Liver (tissue), 9 donors: Measurements from ENCODE around the gene CSNK1G1. TPM values are rescaled to one million over a fixed set of nuclear protein-coding genes. Genes with fewer than 3 reads are reported as not detected.

Experiments
- DNase-seq: peaks from one replicate; pipeline ENCODE4 v3.0.0-alpha.2; 2017; ENCODE audit warnings: low spot score
- H3K27ac ChIP-seq, 2 donors: one replicate each; pipeline ENCODE4 v1.7.0; 2013; ENCODE audit warnings: inconsistent platforms in 2 of 2, low read length in 2 of 2, control low read depth in 1 of 2, low read depth in 1 of 2, mild to moderate bottlenecking in 1 of 2
- H3K27me3 ChIP-seq, 4 donors: one replicate each; pipeline versions ENCODE4 v1.6.1 to v1.7.0; 2013; ENCODE audit warnings: low read length in 3 of 4, inconsistent platforms in 1 of 4, mild to moderate bottlenecking in 1 of 4, moderate library complexity in 1 of 4; ENCODE audit not compliant: control insufficient read depth in 4 of 4, insufficient read depth in 4 of 4
- H3K36me3 ChIP-seq, 4 donors: one replicate each; pipeline versions ENCODE4 v1.6.1 to v1.7.0; 2013; ENCODE audit warnings: low read length in 3 of 4, mild to moderate bottlenecking in 3 of 4, low read depth in 1 of 4, moderate library complexity in 1 of 4; ENCODE audit not compliant: control insufficient read depth in 4 of 4, insufficient read depth in 3 of 4
- H3K4me1 ChIP-seq, 4 donors: one replicate each; pipeline versions ENCODE4 v1.6.1 to v1.7.0; 2013; ENCODE audit warnings: low read length in 3 of 4, mild to moderate bottlenecking in 3 of 4, moderate library complexity in 1 of 4; ENCODE audit not compliant: control insufficient read depth in 4 of 4, insufficient read depth in 4 of 4
- H3K4me3 ChIP-seq, 3 donors: one replicate each; pipeline versions ENCODE4 v1.6.1 to v1.7.0; 2013; ENCODE audit warnings: low read length in 3 of 3, control low read depth in 1 of 3, low read depth in 1 of 3, mild to moderate bottlenecking in 1 of 3
- H3K9ac ChIP-seq, 2 donors: one replicate each; pipeline ENCODE4 v1.7.0; 2013; ENCODE audit warnings: low read length in 2 of 2, mild to moderate bottlenecking in 2 of 2, moderate library complexity in 2 of 2, control low read depth in 1 of 2, low read depth in 1 of 2
- H3K9me3 ChIP-seq, 4 donors: one replicate each; pipeline versions ENCODE4 v1.6.1 to v1.7.0; 2013; ENCODE audit warnings: low read length in 3 of 4; ENCODE audit not compliant: control insufficient read depth in 4 of 4
- ATF3 ChIP-seq: IDR thresholded peaks from 2 replicates; pipeline ENCODE4 v1.6.1; 2016; ENCODE audit warnings: antibody characterized with exemption
- CTCF ChIP-seq: fragments of 150-350 bp; IDR thresholded peaks from 2 replicates; pipeline ENCODE4 v1.5.1; 2017; ENCODE audit warnings: improper control_type of control experiment, low read depth, low read length; ENCODE audit not compliant: missing input control
- EGR1 ChIP-seq, 2 donors: IDR thresholded peaks; 2 replicates each; pipeline ENCODE4 v1.6.1; 2016 to 2018; ENCODE audit warnings: antibody characterized with exemption in 2 of 2, low read depth in 2 of 2
- FOXA1 ChIP-seq: IDR thresholded peaks from 2 replicates; pipeline ENCODE4 v1.6.1; 2016; ENCODE audit warnings: antibody characterized with exemption
- FOXA2 ChIP-seq: IDR thresholded peaks from 2 replicates; pipeline ENCODE4 v1.6.1; 2016; ENCODE audit warnings: antibody characterized with exemption
- GABPA ChIP-seq, 2 donors: IDR thresholded peaks in 1 of 2; conservative IDR thresholded peaks in 1 of 2; 2 replicates each; pipeline ENCODE4 v1.6.1; 2016; ENCODE audit warnings: antibody characterized with exemption in 2 of 2, mild to moderate bottlenecking in 1 of 2, moderate library complexity in 1 of 2
- HNF4A ChIP-seq, 2 donors: conservative IDR thresholded peaks; 2 replicates each; pipeline ENCODE4 v1.6.1; 2016; ENCODE audit warnings: antibody characterized with exemption in 2 of 2, mild to moderate bottlenecking in 2 of 2
- HNF4G ChIP-seq: IDR thresholded peaks from 2 replicates; pipeline ENCODE4 v1.6.1; 2016; ENCODE audit warnings: antibody characterized with exemption
- JUND ChIP-seq, 2 donors: IDR thresholded peaks; 2 replicates each; pipeline ENCODE4 v1.6.1; 2016; ENCODE audit warnings: antibody characterized with exemption in 2 of 2
- MAX ChIP-seq: IDR thresholded peaks from 2 replicates; pipeline ENCODE4 v1.6.1; 2016; ENCODE audit warnings: antibody characterized with exemption
- NR2F2 ChIP-seq: IDR thresholded peaks from 2 replicates; pipeline ENCODE4 v1.6.1; 2016; ENCODE audit warnings: antibody characterized with exemption
- RAD21 ChIP-seq, 2 donors: IDR thresholded peaks; 2 replicates each; pipeline ENCODE4 v1.6.1; 2016; ENCODE audit warnings: antibody characterized with exemption in 2 of 2, mild to moderate bottlenecking in 2 of 2
- REST ChIP-seq: IDR thresholded peaks from 2 replicates; pipeline ENCODE4 v1.6.1; 2016; ENCODE audit warnings: antibody characterized with exemption, mild to moderate bottlenecking
- SP1 ChIP-seq: IDR thresholded peaks from 2 replicates; pipeline ENCODE4 v1.6.1; 2018; ENCODE audit warnings: antibody characterized with exemption, mild to moderate bottlenecking
- TAF1 ChIP-seq: conservative IDR thresholded peaks from 2 replicates; pipeline ENCODE4 v1.6.1; 2016; ENCODE audit warnings: antibody characterized with exemption, mild to moderate bottlenecking
- YY1 ChIP-seq: IDR thresholded peaks from 2 replicates; pipeline ENCODE4 v1.6.1; 2016; ENCODE audit warnings: antibody characterized with exemption, mild to moderate bottlenecking
- ZBTB33 ChIP-seq: IDR thresholded peaks from 2 replicates; pipeline ENCODE4 v1.6.1; 2016; ENCODE audit warnings: antibody characterized with exemption
- WGBS: extraction: QIAGEN DNeasy Blood & Tissue Kit; methylation state at CpG from one replicate; pipeline ENCODE4 v1.1.7; 2013; 5-methylcytosine and 5-hydroxymethylcytosine counted together
- polyA plus RNA-seq, 2 donors: library from polyadenylated mRNA; stranded (reverse) in 1 of 2; unstranded in 1 of 2; fragments of 200-250 nt in 1 of 2; fragments of >200 nt in 1 of 2; fragmentation: Nextera tagmentation in 1 of 2; extraction: Ambion mirVana in 1 of 2; gene quantifications; one replicate each; pipeline versions ENCODE4 v1.2.1 to v1.2.3, GENCODE V29; 2013 to 2015
- total RNA-seq, 2 donors: library from RNA; depleted of rRNA; stranded (reverse); fragments of >200 nt; gene quantifications; one replicate each; pipeline ENCODE4 v1.2.3, GENCODE V29; 2014
- donor health status: healthy.
- donor health status: healthy.
- donor health status: healthy.
- donor health status: healthy.
- donor health status: healthy.

Gene CSNK1G1
- total and polyA plus RNA-seq, 4 donors = 1.7 to 9.1 (median 5.8) TPM

GRCh38 chr15:64351265-64351664, 4.7 kb downstream of the CSNK1G1 start:
- H3K27me3 ChIP-seq = no peaks in the 10 kb centered on the region
- H3K9ac ChIP-seq = no peak overlapping the region
- peaks cover 1 to 9% (median 6%) of the 10 kb centered on the region in 4 donors for H3K4me1 ChIP-seq
- H3K27ac ChIP-seq = no peak overlapping the region
- H3K36me3 ChIP-seq = no peaks in the 10 kb centered on the region
- no peaks in the 10 kb centered on the region for H3K9me3 ChIP-seq
- TF ChIP-seq HNF4G = no peak
- no peak for TF ChIP-seq FOXA1
- no peak for TF ChIP-seq HNF4A (conservative IDR thresholded peaks at IDR 0.05)
- TF ChIP-seq GABPA (IDR thresholded peaks at IDR 0.05 in 1 of 2, conservative IDR thresholded peaks at IDR 0.05 in 1 of 2) = no peak
- no peak for TF ChIP-seq FOXA2
- TF ChIP-seq SP1 = no peak
- TF ChIP-seq CTCF = no peak
- no peak for TF ChIP-seq EGR1 (IDR thresholded peaks at IDR 0.05; ENCODE audit: low read depth in 2 of 2)
- no peak for DNase-seq
- no peak overlapping the region for H3K4me3 ChIP-seq
- WGBS = 84% methylated on average over 7 of the region's 7 CpGs

GRCh38 chr15:64349375-64349774, 6.6 kb downstream of the CSNK1G1 start:
- Histone ChIP-seq H3K9ac (no peak overlapping the region), H3K36me3 (no peaks in the 10 kb centered on the region), H3K27ac (no peak overlapping the region), H3K4me3 (no peak overlapping the region), H3K9me3 (no peaks in the 10 kb centered on the region), H3K4me1 (peaks cover 0 to 8% (median 2%) of the 10 kb centered on the region in 4 donors), H3K27me3 (no peaks in the 10 kb centered on the region)
- WGBS = 96% methylated on average over 2 of the region's 2 CpGs
- TF ChIP-seq SP1 = no peak
- TF ChIP-seq EGR1 (IDR thresholded peaks at IDR 0.05; ENCODE audit: low read depth in 2 of 2) = no peak
- TF ChIP-seq YY1 = no peak
- TF ChIP-seq CTCF = no peak
- no peak for TF ChIP-seq ZBTB33
- TF ChIP-seq TAF1 = no peak
- no peak for TF ChIP-seq FOXA1
- TF ChIP-seq REST = no peak
- TF ChIP-seq FOXA2 = no peak
- no peak for TF ChIP-seq GABPA (IDR thresholded peaks at IDR 0.05 in 1 of 2, conservative IDR thresholded peaks at IDR 0.05 in 1 of 2)
- no peak for TF ChIP-seq ATF3
- no peak for TF ChIP-seq MAX
- TF ChIP-seq RAD21 (IDR thresholded peaks at IDR 0.05) = no peak
- no peak for TF ChIP-seq HNF4A (conservative IDR thresholded peaks at IDR 0.05)
- TF ChIP-seq JUND (IDR thresholded peaks at IDR 0.05) = no peak
- no peak for TF ChIP-seq NR2F2
- DNase-seq = no peak
